Sigmoid colon (tissue), 7 donors: Measurements from ENCODE around the gene C1QL1. TPM values are rescaled to one million over a fixed set of nuclear protein-coding genes. Genes with fewer than 3 reads are reported as not detected.

Source experiments
- DNase-seq: peaks from one replicate; pipeline ENCODE4 v3.0.0-alpha.2; 2019
- H3K27ac ChIP-seq, 4 donors: fragments of 200-600 bp; sonication (generic); one replicate each; pipeline ENCODE4 v1.5.1; 2016 to 2019; ENCODE audit warnings: mild to moderate bottlenecking in 1 of 4
- H3K27me3 ChIP-seq, 3 donors: fragments of 200-600 bp; sonication (generic); one replicate each; pipeline ENCODE4 v1.5.1; 2019; ENCODE audit warnings: mild to moderate bottlenecking in 1 of 3
- H3K36me3 ChIP-seq, 4 donors: fragments of 200-600 bp; sonication (generic); one replicate each; pipeline ENCODE4 v1.5.1; 2016 to 2019
- H3K4me1 ChIP-seq, 4 donors: fragments of 200-600 bp; sonication (generic); one replicate each; pipeline ENCODE4 v1.5.1; 2017 to 2019
- H3K4me3 ChIP-seq, 4 donors: fragments of 200-600 bp; sonication (generic); one replicate each; pipeline ENCODE4 v1.5.1; 2017 to 2019; ENCODE audit warnings: mild to moderate bottlenecking in 2 of 4, moderate library complexity in 1 of 4
- H3K9me3 ChIP-seq, 4 donors: fragments of 200-600 bp in 3 of 4; sonication (generic) in 3 of 4; one replicate each; pipeline versions ENCODE4 v1.5.1 to v1.6.1; 2013 to 2019
- EP300 ChIP-seq, 4 donors: sonication (generic); formaldehyde crosslinking; IDR thresholded peaks; one replicate each; pipeline ENCODE4 v1.6.1; 2017; ENCODE audit warnings: antibody characterized with exemption in 4 of 4
- POLR2A ChIP-seq, 2 donors: fragments of 450-650 bp; IDR thresholded peaks; one replicate each; pipeline ENCODE4 v1.6.1; 2016; ENCODE audit warnings: antibody characterized with exemption in 2 of 2, mild to moderate bottlenecking in 2 of 2, moderate library complexity in 2 of 2
- POLR2AphosphoS5 ChIP-seq, 4 donors: sonication (generic); formaldehyde crosslinking; IDR thresholded peaks; one replicate each; pipeline ENCODE4 v1.6.1; 2017; ENCODE audit warnings: antibody characterized with exemption in 4 of 4
- WGBS, 2 donors: extraction: QIAGEN DNeasy Blood & Tissue Kit; methylation state at CpG; one replicate each; pipeline ENCODE4 v1.1.7; 2013; 5-methylcytosine and 5-hydroxymethylcytosine counted together
- intact Hi-C: fragments of 100-400 bp; cut with DNase I; formaldehyde crosslinking; loops from one replicate; pipeline ENCODE4 v1.15.1; 2023
- polyA plus RNA-seq, 3 donors: library from polyadenylated mRNA; stranded (reverse); fragments of 200-250 nt; gene quantifications; one replicate each; pipeline ENCODE4 v1.2.3, GENCODE V29; 2013
- total RNA-seq, 4 donors: library from RNA; depleted of rRNA; stranded (reverse); fragments of >200 nt; gene quantifications; one replicate each; pipeline ENCODE4 v1.1.0, GENCODE V29; 2016
- TF ChIP-seq, protein P1 (sequence below), 4 experiments: fragments of 450-650 bp in 3 of 4; fragments of 200-600 bp in 1 of 4; IDR thresholded peaks; one replicate each; pipeline ENCODE4 v1.5.1; 2016 to 2019; ENCODE audit warnings: antibody characterized with exemption in 4 of 4, mild to moderate bottlenecking in 3 of 4, moderate library complexity in 2 of 4
- donor health status: healthy with polysubstance abuse.
- donor health status: Bipolar disorder and iron deficiency.
- donor health status: healthy.

C1QL1 gene
- total RNA-seq (1 to 10 TPM in 2 of 4 donors, under 1 TPM in 2; 0.41 to 4.3 (median 1.3) TPM), polyA plus RNA-seq (1 to 10 TPM in 2 of 3 donors, not detected in 1; 1.4 to 2.0 TPM)

GRCh38 chr17:44968225-44969143 lies at the start of gene C1QL1:
TSS of gene C1QL1 (minus strand) at chr17:44968303. CDS start at chr17:44968048, 255 bp downstream.
- intact Hi-C loops = loop anchor here (2.0 to 5.0 kb wide), 4 partner anchors 20 to 124 kb away; partner anchors contain the start of gene DCAKD
- Histone ChIP-seq H3K4me3 (peak within 1 kb of the TSS; percentile 42 to 50 (median 48)), H3K36me3 (no peaks in the 10 kb centered on the region), H3K4me1 (peaks cover 0 to 40% (median 33%) of the 10 kb centered on the region in 4 donors), H3K27ac (peak within 1 kb of the TSS; percentile 20 to 83 (median 67)), H3K9me3 (no peaks in the 10 kb centered on the region), H3K27me3 (peaks cover 19 to 33% (median 29%) of the 10 kb centered on the region in 3 donors)
- WGBS, 2 donors = 3% methylated on average over 81 of the region's 81 CpGs
- peak; percentile 96 for DNase-seq
- no peak for TF ChIP-seq EP300 (IDR thresholded peaks at IDR 0.05)
- TF ChIP-seq POLR2A (IDR thresholded peaks at IDR 0.05) = peak in 1 of 2 donors; percentile 39
- TF ChIP-seq, protein P1, sequence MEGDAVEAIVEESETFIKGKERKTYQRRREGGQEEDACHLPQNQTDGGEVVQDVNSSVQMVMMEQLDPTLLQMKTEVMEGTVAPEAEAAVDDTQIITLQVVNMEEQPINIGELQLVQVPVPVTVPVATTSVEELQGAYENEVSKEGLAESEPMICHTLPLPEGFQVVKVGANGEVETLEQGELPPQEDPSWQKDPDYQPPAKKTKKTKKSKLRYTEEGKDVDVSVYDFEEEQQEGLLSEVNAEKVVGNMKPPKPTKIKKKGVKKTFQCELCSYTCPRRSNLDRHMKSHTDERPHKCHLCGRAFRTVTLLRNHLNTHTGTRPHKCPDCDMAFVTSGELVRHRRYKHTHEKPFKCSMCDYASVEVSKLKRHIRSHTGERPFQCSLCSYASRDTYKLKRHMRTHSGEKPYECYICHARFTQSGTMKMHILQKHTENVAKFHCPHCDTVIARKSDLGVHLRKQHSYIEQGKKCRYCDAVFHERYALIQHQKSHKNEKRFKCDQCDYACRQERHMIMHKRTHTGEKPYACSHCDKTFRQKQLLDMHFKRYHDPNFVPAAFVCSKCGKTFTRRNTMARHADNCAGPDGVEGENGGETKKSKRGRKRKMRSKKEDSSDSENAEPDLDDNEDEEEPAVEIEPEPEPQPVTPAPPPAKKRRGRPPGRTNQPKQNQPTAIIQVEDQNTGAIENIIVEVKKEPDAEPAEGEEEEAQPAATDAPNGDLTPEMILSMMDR (IDR thresholded peaks at IDR 0.05) = peak in 1 of 4 experiments; percentile 11
- TF ChIP-seq POLR2AphosphoS5 (IDR thresholded peaks at IDR 0.05) = peak; percentile 33 to 66 (median 56)

DNA sequence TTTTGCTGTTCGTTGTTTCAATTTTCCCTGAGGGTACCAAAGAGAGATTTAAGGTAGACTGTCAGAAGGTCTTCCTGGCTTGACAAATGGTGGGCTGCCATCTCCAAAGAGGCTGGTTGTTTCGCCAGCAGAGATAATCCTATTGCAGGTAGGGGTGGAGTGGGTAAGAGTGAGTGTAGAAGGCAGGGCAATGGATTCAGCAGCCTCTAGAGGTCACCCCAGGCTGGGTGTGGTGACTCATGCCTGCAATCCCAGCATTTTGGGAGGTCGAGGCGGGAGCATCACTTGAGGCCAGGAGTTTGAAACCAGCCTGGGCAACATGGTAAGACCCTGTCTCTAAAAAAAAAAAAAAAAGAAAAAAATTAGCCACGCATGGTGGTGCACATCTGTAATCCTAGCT lies 48.7 kb upstream of the C1QL1 start:
- WGBS, 2 donors = 51 to 66% methylated on average over 5 of the region's 5 CpGs
- Histone ChIP-seq H3K27ac (no peak overlapping the region), H3K4me3 (no peak overlapping the region), H3K9me3 (no peaks in the 10 kb centered on the region), H3K27me3 (no peaks in the 10 kb centered on the region), H3K36me3 (no peaks in the 10 kb centered on the region), H3K4me1 (peaks cover 3 to 50% (median 43%) of the 10 kb centered on the region in 4 donors)
- DNase-seq = no peak
- intact Hi-C loops = no loop called here
- TF ChIP-seq, protein P1 (IDR thresholded peaks at IDR 0.05) = peak in 1 of 4 experiments; percentile 5
- TF ChIP-seq POLR2A (IDR thresholded peaks at IDR 0.05) = no peak

DNA sequence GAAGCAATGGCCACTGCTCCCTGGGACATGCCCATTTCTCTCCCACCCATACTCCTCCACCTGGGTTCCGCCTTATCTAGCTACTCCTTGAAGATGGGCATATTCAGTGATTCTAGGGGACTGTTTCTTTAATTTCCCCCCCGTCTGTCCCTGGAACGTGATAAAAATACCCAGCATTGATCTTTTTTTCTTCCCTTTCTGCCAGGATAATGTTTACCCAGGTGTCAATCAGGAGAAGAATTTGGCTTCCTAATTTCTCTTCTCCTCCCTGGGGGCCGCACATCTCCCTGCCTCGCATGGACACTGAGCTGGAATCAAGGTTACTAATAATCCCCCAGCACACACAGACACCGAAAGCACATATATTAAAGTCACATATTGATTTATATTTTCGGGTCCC lies 48.1 kb upstream of the C1QL1 start:
- intact Hi-C loops = no loop called here
- no peak for TF ChIP-seq EP300 (IDR thresholded peaks at IDR 0.05)
- TF ChIP-seq POLR2AphosphoS5 (IDR thresholded peaks at IDR 0.05) = no peak
- TF ChIP-seq, protein P1 (IDR thresholded peaks at IDR 0.05) = no peak
- no peak for TF ChIP-seq POLR2A (IDR thresholded peaks at IDR 0.05)
- H3K36me3 ChIP-seq = no peaks in the 10 kb centered on the region
- no peaks in the 10 kb centered on the region for H3K9me3 ChIP-seq
- DNase-seq = no peak
- no peak overlapping the region for H3K4me3 ChIP-seq
- H3K27me3 ChIP-seq = no peaks in the 10 kb centered on the region
- WGBS, 2 donors = 56 to 74% methylated on average over 7 of the region's 7 CpGs
- no peak overlapping the region for H3K27ac ChIP-seq
- peaks cover 0 to 44% (median 38%) of the 10 kb centered on the region in 4 donors for H3K4me1 ChIP-seq

DNA sequence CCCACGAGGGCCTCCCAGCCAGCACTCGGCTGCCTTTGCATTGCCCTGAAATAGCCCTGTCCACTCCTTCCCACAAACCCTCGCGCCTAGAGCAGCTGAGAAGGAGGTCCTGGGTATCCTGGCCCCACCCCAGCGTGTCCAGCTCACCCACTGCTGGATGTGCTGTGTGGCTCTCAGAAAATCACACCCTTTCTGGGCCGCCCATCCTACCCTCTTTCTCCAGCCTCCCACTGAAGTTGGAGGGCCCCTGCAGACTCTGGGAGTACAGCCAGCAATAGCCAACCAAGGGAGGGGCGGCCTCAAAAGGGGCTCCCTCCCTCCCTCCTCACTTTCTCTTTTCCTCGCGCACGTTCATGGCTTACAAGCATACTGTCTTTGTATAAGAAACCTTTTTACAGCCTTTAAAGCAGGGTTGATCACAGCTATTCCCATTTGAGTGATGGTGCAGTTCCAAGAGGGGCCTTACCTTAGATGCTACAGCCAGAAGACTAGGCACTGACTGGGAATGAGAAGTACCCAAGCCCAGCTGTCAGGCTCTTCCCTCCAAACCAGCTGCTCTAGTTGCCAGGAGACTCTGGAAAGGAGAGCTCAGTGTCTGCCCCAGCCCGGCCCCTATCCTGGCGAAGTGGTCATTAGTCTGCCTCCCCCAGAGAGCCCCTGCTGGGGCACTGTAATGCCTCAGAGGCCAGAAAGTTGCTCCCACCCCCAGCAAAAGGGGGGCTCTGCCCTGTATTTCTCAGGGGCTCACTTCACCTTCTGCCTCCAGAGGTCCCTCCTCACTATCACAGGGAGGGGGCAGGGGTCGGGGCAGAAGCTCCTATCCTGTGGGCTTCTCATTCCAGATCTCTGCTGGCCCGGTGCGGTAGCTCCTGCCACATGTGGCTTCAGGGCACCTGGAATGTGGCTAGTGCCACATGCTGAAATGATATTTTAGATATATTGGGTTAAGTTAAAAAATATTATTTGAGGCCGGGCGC lies 45.2 kb upstream of the C1QL1 start:
- peak; percentile 75 for DNase-seq

More for the DNA sequence above, 45.2 kb upstream of the C1QL1 start:
- Histone ChIP-seq H3K36me3 (no peaks in the 10 kb centered on the region), H3K9me3 (no peaks in the 10 kb centered on the region), H3K27me3 (no peaks in the 10 kb centered on the region), H3K27ac (peak overlapping the region in 3 of 4 donors; percentile 28 to 50 (median 34)), H3K4me3 (no peak overlapping the region), H3K4me1 (peaks cover 0 to 17% (median 14%) of the 10 kb centered on the region in 4 donors)
- WGBS, 2 donors = 78% methylated on average over 17 of the region's 17 CpGs
- TF ChIP-seq, protein P1 (IDR thresholded peaks at IDR 0.05) = no peak
- no peak for TF ChIP-seq POLR2AphosphoS5 (IDR thresholded peaks at IDR 0.05)
- TF ChIP-seq EP300 (IDR thresholded peaks at IDR 0.05) = no peak
- TF ChIP-seq POLR2A (IDR thresholded peaks at IDR 0.05) = no peak
- intact Hi-C loops = no loop called here
